SW480 (cell line): ENCODE data around the gene HOXD12.

ENCODE experiments used
- DNase-seq: peaks from one replicate; pipeline ENCODE4 v3.0.0-alpha.2; 2016; ENCODE audit warnings: low spot score

Gene HOXD12

DNA sequence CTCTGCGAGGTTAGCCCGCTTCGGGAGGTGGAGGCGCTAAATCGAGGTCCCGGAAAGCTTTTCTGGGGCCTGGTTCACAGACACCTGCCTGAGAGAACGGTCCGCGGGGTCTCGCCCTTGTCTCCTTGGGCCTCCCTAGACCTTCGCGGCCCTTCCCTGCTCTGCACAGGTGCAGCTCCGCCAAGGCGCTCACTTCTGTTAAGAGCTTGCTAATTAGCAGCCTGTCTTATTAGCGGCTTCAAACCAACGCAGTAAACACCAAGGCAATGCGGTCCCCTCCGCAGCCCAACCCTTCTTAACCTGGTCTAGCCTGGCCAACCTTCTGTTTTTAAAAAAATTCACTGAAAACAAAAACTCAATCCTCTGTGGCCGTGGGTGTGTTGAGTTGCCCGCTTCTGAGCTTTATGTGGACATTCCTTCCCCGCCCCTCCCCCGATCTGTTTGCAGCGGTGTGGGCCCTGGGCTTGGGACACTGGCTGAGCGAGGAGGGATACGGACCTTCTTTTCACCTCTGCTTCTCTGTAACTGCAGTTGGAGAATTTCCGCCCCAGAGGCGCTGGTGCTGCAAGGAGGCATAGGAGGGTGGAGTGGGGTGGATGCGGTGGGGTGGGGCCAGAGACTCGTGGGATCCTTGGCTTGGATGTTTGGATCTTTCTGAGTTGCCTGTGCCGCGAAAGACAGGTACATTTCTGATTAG, 48.4 kb downstream of the HOXD12 start:
- DNase-seq = no peak

DNA sequence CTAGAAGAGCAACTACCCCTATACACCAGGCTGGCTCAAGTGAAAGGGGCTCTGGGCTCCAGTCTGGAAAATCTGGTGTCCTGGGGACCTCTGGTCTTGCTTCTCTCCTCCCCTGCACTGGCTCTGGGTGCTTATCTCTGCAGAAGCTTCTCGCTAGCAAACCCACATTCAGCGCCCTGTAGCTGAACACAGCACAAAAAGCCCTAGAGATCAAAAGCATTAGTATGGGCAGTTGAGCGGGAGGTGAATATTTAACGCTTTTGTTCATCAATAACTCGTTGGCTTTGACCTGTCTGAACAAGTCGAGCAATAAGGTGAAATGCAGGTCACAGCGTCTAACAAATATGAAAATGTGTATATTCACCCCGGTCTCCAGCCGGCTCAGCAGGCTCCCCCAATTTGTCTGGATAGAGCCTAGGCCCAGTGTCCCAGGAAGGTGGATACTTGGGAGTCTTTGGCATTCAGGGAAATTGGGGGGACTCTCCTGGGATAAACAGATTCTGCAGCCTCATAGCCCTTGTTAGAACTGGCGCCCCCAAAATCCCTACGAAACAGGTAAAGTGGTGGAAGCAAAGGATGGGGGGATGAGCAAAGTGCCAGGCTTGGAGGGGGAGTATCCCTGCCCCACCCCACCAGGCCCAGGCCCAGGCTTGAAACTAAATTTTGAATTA, 49.3 kb downstream of the HOXD12 start:
- no peak for DNase-seq

DNA sequence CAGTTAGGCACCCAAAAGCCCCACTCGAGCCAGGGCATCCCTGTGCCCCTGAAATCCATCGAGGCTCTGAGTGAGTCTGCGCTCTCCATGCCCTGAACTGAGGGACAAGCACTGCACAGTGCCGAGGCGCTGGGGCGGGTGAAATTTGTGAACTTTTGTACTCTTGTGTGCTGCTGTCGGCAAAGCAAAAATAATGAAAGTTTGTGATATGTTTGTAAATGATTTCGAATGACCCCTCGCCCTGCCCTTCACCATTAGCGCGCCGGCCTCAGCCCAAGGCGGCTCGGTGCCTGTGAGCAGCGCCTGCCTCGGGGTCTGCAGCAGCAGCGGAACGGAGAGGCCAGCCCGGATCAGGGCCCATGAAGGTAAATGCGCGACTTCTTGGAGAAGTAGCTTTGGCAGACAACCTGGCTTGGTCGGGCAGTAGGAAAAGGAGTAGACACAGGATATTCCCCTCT, 49.9 kb downstream of the HOXD12 start:
- DNase-seq = no peak

DNA sequence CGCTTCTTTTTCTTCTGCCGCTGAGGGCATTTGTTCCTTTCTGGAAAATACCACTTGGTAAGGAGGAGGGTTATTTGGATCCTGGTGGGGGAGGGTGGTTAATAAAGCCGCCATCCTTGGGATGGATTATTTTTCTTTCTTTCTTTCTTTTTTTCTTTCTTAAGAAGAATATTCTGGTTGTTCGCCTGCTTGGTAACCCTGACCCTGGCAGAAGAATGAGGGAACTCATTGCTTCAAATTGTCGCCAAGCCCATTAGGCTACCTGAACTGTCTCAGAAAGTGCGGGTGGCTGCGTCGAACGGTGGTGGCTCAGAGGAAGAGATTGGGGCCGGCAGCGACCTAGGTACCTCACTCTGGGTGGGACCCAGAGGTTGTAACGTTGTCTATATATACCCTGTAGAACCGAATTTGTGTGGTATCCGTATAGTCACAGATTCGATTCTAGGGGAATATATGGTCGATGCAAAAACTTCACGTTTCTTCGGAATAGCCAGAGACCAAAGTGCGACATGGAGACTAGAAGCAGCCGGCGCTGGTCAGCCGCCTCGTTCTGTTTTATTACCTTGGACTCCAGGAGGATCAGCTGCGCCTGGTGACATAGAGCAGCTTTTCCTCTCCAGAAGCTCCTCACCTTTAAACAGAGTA, 50.5 kb downstream of the HOXD12 start:
- DNase-seq = no peak

DNA sequence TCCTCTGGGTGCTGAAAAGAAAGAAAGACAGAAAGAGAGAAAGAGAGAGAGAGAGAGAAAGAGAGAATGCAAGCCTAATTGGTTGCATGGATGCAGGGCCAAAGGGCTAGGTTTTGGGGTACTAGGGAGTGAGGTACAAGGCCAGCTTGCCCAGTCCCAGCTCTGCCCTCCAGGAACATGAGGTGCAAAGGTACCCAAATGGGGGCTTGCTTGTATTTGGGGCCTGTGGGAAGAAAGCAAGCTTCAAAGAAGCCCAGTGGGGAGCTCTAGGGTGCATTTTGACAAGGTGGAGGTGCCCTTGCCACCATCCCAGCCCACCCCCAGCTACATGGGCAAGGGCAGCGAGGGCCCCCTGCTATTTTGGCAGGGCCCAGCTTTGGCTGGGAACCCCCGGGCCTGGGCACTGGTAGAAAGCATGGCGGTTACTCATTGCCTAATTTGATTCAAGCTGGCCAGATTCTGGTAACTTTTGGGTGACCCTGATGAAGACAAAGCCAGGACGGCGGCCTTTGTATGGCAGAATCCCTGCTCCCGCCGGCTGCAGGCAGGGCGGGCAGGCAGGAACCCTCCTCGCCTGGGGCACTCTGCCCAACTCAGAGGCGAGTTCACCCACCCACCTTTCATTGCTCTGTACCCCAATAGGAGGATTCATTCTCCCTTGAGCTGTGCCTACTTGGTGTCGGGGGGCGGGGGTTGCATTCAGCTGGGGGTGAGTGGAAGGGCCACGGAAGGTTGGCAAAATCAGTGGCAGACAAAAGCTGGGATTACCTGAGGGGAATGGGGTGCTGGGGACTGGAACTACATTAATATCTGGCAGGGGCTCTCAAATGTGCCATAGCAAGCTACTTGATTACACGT, 51.2 kb downstream of the HOXD12 start:
- DNase-seq = no peak

DNA sequence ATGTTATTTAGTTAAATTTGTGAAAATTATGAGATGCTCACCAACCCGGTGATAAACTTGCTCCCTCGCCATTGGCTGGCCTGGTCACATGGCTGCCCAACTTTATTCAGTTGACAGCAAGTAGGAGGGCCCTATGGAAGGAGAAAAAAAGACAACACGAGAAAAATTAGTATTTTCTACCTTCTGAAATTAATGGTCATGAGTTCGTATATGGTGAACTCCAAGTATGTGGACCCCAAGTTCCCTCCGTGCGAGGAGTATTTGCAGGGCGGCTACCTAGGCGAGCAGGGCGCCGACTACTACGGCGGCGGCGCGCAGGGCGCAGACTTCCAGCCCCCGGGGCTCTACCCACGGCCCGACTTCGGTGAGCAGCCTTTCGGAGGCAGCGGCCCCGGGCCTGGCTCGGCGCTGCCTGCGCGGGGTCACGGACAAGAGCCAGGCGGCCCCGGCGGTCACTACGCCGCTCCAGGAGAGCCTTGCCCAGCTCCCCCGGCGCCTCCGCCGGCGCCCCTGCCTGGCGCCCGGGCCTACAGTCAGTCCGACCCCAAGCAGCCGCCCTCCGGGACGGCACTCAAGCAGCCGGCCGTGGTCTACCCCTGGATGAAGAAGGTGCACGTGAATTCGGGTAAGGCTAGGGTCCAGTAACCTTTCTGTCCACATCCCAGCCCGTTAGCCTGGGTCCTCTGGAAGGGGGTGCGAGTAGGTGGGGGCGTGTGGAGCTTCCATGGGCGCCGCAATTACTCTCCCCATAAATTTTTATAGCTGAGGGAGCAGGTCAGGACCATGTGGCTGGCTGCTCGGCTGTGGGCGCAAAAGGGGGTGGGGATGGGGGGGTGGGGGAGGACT, 52.1 kb downstream of the HOXD12 start, which contains the start of gene HOXD4:
Gene HOXD4 (plus strand): TSS at position 109 of the 846 bp plus-strand sequence. CDS start 84 bp downstream, at position 193.
- DNase-seq = no peak
